Cardiac muscle cell (in vitro differentiated cells and primary cell): ENCODE results near the gene NBEA. TPM values are rescaled to one million over a fixed set of nuclear protein-coding genes. Genes with fewer than 3 reads are reported as not detected.
A peak's percentile ranks its signal among the peaks of the same experiment; 100 is the strongest.

Experiments used
- DNase-seq, 2 donors: peaks; one replicate each; pipeline versions ENCODE4 v3.0.0 to v3.0.0-alpha.2; 2010 to 2017; ENCODE audit warnings: low read depth in 1 of 2, low spot score in 1 of 2
- H3K27ac ChIP-seq: fragments of 200-600 bp; sonication (generic); 2 replicates; pipeline ENCODE4 v1.5.1; 2016
- H3K27me3 ChIP-seq: fragments of 200-600 bp; sonication (generic); 2 replicates; pipeline ENCODE4 v1.6.0; 2016; ENCODE audit warnings: control low read depth
- H3K36me3 ChIP-seq: fragments of 200-600 bp; sonication (generic); 2 replicates; pipeline ENCODE4 v1.5.1; 2016; ENCODE audit warnings: control low read depth
- H3K4me1 ChIP-seq: fragments of 200-600 bp; sonication (generic); 2 replicates; pipeline ENCODE4 v1.8.1; 2017; ENCODE audit warnings: low read depth, mild to moderate bottlenecking, mixed run types
- H3K4me3 ChIP-seq: fragments of 200-600 bp; sonication (generic); 2 replicates; pipeline ENCODE4 v1.5.1; 2016; ENCODE audit warnings: mild to moderate bottlenecking
- H3K9me3 ChIP-seq: fragments of 200-600 bp; sonication (generic); 2 replicates; pipeline ENCODE4 v1.5.1; 2017; ENCODE audit warnings: low read depth, mild to moderate bottlenecking, control low read depth
- polyA plus RNA-seq: library from polyadenylated mRNA; unstranded; fragments of >200 nt; fragmentation: Nextera tagmentation; extraction: Ambion mirVana; gene quantifications from 2 replicates; pipeline ENCODE4 v1.2.1, GENCODE V29; 2016
- total RNA-seq: library from RNA; depleted of rRNA; stranded (reverse); fragments of >200 nt; gene quantifications from 2 replicates; pipeline ENCODE4 v1.2.3, GENCODE V29; 2016
- TF ChIP-seq, protein P1 (sequence below): IDR thresholded peaks from 2 replicates; pipeline ENCODE4 v1.5.1; 2012; ENCODE audit warnings: low read depth, mild to moderate bottlenecking, low read length

Gene NBEA
- total and polyA plus RNA-seq, 2 experiments from 2014 or later, result 4.6 to 13.2 TPM

DNA sequence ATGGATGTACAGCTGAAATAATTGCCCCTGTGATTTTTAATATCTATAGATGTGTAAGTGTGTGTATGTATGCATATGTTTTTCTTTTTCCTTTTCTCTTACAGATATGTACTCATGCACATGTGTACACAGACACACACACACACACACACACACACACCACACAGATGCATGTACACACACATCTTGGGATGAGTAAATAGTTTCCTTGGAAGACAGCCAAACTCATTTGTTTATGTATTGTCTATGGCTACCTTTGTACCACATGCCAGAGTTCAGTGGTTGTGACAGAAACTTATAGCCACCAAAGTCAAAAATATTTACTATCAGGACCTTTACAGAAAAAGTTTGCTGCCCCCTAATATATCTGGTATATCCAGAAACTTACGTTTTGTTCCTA lies 341.8 kb downstream of the NBEA start:
- no peaks in the 10 kb centered on the region for H3K9me3 ChIP-seq
- no peaks in the 10 kb centered on the region for H3K27me3 ChIP-seq
- H3K4me3 ChIP-seq, result no peak overlapping the region
- no peak overlapping the region for H3K27ac ChIP-seq
- no peaks in the 10 kb centered on the region for H3K36me3 ChIP-seq
- TF ChIP-seq, protein P1, sequence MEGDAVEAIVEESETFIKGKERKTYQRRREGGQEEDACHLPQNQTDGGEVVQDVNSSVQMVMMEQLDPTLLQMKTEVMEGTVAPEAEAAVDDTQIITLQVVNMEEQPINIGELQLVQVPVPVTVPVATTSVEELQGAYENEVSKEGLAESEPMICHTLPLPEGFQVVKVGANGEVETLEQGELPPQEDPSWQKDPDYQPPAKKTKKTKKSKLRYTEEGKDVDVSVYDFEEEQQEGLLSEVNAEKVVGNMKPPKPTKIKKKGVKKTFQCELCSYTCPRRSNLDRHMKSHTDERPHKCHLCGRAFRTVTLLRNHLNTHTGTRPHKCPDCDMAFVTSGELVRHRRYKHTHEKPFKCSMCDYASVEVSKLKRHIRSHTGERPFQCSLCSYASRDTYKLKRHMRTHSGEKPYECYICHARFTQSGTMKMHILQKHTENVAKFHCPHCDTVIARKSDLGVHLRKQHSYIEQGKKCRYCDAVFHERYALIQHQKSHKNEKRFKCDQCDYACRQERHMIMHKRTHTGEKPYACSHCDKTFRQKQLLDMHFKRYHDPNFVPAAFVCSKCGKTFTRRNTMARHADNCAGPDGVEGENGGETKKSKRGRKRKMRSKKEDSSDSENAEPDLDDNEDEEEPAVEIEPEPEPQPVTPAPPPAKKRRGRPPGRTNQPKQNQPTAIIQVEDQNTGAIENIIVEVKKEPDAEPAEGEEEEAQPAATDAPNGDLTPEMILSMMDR, result no peak
- peak in 1 of 2 donors; percentile 22 for DNase-seq
- peaks cover 13% of the 10 kb centered on the region for H3K4me1 ChIP-seq

DNA sequence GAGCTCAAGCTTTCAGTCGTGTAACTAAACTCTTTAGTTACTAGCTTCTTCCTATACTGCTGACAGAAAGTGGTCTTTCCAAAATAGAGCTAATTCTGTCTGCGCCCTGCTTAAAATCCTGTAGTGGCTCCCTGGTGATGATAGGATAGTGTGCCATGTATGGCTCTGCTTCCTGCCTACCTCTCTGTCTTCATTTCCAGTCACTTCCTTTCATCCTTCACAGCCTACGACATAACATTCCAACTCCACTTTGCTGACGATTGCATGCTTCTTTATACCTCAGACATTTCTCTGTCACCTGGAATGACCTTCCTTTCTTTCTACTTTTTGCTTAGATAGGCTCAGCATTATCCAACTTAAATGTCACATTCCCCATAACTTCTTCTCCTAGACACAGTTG lies 343.6 kb downstream of the NBEA start:
- Histone ChIP-seq H3K4me1 (peaks cover 13% of the 10 kb centered on the region), H3K27me3 (no peaks in the 10 kb centered on the region), H3K27ac (no peak overlapping the region), H3K9me3 (no peaks in the 10 kb centered on the region), H3K36me3 (no peaks in the 10 kb centered on the region), H3K4me3 (no peak overlapping the region)
- DNase-seq, result peak; percentile 1 to 26
- TF ChIP-seq, protein P1, result no peak

DNA sequence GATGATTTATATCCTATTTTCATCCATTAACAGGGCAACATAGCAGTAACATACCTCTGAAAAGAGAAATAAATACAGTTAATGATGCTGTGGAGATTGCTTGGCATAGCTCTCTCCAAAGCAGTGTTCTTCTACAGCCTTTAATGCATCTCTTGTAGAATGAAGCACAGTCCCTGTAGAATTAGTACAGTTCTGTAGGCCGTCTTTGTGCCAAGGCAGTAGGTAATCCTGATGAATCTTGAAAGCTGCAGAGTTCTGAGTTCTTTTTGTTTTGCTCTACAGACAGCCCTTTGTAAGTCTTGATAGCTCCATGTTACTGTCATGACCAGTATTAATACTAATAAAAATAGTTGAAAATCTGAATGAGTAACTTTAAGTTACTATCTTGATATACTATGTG lies 350.3 kb downstream of the NBEA start:
- DNase-seq, result no peak
- H3K27me3 ChIP-seq, result no peaks in the 10 kb centered on the region
- TF ChIP-seq, protein P1, result no peak
- no peak overlapping the region for H3K4me3 ChIP-seq
- no peak overlapping the region for H3K27ac ChIP-seq
- no peaks in the 10 kb centered on the region for H3K36me3 ChIP-seq
- no peaks in the 10 kb centered on the region for H3K9me3 ChIP-seq
- no peaks in the 10 kb centered on the region for H3K4me1 ChIP-seq

DNA sequence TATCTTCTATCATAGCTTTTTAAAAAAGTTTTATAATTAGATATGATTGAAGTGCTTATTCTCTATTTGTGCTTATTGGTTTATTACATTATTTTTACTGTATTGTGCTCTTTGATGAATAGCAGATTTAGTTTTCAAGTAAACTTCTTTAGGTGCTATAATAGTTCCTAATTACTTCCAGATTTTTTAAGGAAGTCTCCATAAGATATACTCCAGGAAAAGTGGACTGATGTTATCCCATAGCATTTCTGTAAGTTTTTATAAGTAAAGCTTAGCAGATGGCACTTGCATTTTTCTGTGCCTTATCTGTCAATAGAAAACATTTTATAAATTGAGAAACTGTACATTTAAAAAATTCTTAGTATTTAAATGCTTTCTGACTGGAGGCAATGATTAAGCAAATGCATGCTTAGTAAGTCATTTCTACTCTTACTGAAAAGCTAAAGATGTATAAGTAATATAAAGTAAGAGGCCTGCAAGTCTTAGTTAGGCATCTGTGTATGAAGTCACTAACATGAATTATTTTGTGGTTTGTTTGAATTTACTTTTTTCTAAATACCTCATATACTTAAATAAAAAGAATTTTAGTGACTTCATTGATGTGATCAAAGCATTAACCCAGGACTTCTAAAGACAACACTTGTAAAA lies 351.6 kb downstream of the NBEA start:
- H3K4me3 ChIP-seq, result no peak overlapping the region
- no peaks in the 10 kb centered on the region for H3K27me3 ChIP-seq
- no peak overlapping the region for H3K27ac ChIP-seq
- DNase-seq, result no peak
- TF ChIP-seq, protein P1, result no peak
- H3K9me3 ChIP-seq, result no peaks in the 10 kb centered on the region
- H3K36me3 ChIP-seq, result no peaks in the 10 kb centered on the region
- H3K4me1 ChIP-seq, result no peaks in the 10 kb centered on the region

DNA sequence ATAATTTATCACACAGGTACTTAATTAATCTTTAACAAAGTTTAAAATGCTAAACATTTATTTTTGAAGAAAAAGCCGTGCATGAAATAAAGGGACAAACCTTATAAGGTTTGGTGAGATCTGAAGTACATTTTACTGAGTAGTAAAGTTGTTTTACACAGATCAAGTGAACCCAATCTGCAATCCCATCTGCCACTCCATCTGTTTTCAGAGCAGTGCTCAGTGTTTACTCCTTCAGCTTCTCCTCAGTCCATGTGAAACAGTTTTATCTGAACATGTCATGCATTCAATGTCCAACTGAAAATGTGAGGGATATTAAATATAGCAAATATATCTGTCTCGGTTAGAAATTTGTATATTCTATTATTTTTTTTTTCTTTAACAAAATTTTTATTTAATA lies 367.6 kb downstream of the NBEA start:
- no peak overlapping the region for H3K4me3 ChIP-seq
- H3K27ac ChIP-seq, result no peak overlapping the region
- no peaks in the 10 kb centered on the region for H3K27me3 ChIP-seq
- no peaks in the 10 kb centered on the region for H3K9me3 ChIP-seq
- TF ChIP-seq, protein P1, result no peak
- no peak for DNase-seq
- H3K36me3 ChIP-seq, result no peaks in the 10 kb centered on the region
- no peaks in the 10 kb centered on the region for H3K4me1 ChIP-seq
